SK-N-DZ (cell line): ENCODE measurements around the gene ELFN1.

ENCODE experiments used
- DNase-seq: peaks from one replicate; pipeline ENCODE4 v3.0.0-alpha.2; 2015; ENCODE audit warnings: low spot score

The ELFN1 gene

DNA sequence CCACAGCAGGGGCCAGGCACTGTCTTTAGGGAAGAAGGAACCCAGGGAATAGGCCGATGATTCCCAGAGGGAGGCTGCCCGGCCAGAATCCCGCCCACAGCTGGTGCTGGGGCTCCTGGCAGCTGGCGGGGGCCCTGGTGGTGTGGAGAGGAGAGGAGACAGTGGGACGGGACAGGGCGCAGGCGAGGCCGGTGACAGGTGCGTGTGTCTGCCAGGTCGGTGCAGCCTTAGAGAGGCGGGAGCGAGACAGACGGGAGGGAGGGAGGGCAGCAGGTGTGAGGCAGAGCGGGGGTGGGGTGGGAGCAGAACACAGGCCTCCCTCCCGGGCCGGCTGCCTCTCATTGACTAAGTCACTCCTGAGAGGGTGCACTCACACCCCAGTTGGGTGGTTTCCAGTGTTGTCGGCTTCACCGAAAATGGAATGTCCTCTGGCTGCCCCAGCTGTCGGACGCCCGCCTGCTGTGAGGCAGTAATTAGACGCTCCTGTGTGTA is 55.2 kb downstream of the ELFN1 start:
- DNase-seq: peak; percentile 45

DNA sequence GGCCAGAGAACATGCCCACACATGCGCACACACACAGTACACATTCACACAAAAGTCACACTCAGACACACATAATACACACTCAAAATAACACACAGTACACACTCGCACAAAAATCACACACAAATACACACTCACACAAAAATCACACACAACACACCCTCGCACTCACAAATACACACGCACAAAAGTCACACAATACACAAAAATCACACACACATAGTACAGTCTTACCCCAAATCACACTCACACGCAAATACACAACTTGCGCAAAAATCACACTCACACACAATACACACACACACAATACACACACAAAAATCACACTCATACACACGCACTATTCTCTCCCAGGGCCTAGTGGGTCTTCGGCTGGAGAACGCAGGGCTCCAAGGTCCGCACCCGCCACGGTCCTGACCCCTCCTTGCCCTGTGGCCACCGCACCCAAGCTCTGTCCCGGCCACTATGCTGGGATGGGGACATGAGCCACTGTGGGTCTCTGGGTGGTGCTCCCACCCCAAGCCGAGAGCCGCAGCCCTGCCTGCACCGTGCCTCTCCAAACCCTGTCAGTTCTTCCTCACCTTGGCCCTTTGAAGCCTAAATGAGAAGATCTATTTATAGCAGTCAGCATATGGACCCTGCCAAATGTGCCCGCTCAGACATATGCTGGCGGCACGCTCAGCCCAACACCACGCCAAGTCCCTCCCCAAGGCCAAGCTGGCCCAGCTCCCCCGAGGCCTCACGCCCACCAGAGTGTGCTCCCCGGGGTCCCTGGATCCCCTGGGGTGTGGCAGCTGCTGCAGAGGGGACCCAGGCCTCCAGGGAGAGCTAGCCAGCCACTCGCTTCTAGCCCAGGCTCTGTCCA is 55.9 kb downstream of the ELFN1 start:
- no peak for DNase-seq

DNA sequence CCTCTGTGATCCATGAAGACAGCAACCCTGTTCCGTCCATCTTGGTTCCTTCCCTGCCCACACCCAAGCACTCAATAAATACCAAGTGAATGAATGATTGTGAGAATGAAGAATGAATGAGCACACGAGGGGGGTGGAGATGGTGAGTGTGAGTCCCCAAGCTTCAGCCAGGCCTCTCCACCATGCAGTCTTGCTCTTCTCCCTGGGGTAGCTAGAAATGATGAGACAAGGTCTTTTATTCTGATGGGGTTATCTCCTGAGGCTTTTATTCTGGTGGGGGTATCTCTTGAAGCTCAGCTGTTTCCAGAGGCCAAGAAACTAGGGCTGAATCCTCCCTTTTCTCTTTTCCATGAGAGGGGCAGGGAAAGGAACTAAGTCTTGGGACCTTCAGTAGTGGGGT is 57.0 kb downstream of the ELFN1 start:
- DNase-seq: no peak

DNA sequence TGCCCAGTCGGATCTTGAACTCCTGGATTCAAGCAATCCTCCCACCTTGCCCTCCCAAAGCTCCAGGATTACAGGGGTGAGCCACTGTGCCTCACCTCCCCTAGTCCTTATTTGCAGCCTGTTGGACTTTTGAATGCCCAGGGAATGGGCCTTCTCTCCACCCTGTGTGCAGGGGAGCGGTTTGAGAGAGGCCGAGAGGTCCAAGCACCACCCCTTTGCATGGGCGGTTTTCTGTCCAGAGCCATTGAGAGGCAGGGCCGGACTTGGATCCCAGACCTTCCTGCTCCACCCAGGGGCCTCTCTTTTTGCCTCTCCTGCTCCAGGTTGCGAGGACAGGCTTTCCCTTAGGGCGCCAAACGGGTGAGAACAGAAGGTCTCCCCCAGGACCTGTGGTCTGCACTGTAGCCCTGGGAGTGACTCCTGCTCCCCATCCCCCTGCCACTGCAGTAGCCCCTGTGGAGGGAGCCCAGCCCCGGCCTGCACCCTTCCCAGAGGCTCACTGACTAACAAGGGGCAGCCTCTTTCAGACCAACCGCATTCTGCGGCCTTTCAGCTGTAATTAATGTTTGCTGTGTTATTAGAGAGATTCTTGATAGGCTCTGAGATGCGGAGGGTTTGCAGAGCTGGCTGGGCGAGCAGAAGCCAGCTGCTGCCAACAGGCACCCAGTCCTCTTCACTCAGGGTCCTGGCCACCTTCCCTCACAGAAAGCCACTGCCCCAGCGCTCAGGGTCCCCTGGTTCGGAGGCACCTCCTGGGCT is 57.9 kb downstream of the ELFN1 start:
- no peak for DNase-seq

- no peak for DNase-seq
These were observed 59.1 kb downstream of the ELFN1 start for GRCh38 chr7:1729183-1729582.

- DNase-seq: no peak
These were observed 59.7 kb downstream of the ELFN1 start for GRCh38 chr7:1729773-1730172.

GRCh38 chr7:1732072-1732471 is 62.0 kb downstream of the ELFN1 start:
- DNase-seq: no peak

- no peak for DNase-seq
These were observed 62.6 kb downstream of the ELFN1 start for GRCh38 chr7:1732645-1733044.

DNA sequence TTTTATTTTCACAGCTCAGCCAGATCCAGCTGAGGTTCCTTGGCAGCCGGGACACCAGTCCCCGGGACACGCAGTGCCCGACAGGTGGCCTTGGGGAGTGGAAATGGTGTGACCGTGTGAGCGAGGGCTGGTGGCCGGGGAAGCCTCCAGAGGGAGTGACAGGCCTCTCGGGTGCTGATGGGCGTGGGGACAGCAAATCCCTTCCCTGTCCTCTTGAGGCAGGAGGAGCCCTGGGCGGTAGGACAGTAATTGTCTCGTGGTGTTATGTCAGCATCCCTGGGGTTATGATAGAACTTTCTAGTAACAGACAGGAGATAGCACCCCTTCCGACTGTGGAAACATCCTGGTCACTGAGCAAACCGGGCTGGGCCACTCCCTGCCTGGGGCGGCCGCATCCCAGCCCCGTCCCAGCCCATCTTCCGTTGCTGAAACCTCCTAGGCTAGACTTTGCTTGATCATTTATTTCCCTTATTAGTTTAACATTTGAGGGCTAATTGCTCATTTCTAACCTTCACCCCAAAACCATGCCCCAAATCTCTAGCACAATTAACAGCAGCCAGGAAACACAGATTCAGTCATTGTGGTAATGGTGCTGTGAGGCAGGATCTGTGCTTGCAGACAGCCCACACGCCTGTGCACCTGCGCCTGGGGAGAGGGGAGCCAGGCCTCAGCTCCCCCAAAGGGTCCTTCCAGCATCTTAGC is 63.3 kb downstream of the ELFN1 start:
- no peak for DNase-seq

DNA sequence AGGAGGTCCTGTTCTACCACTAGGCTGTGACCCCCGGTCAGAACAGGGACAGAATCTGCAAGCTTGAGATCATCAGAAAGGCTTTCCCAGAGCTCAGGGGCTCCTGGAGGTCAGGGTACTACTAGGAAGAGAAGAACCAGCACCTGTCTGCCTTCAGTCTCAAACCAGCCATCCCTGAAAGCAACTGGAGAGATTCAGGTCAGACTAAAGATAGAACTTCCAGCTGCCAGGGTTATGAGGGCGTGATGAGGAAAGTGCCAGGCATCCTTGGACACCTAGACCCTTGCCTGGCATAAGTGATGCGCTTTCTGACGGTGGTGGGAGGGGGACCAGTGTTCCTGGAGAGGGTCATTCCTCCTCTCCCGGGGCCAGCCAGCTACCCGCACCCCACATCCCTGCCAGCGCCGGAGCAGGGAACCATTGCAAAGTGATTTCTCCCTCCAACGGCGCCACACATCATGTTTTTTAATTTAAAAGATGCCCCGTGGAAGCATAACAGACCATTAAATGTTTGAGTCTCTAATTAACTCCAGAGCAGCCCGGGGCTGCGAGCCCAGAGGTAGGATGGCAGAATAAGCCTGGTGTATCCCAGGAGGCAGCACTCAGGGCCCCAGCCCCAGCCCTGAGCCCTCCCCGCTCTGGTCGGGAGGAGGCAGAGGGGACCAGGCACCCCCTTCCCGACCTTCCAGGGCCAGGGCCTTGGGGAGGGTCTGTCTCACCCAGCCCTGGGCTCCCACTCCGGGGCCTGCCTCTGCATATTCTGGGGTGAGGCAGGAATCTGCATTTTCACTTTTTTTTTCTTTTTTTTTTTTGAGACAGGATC is 64.0 kb downstream of the ELFN1 start:
- no peak for DNase-seq

- no peak for DNase-seq
These were observed 65.2 kb downstream of the ELFN1 start for GRCh38 chr7:1735262-1735661.

DNA sequence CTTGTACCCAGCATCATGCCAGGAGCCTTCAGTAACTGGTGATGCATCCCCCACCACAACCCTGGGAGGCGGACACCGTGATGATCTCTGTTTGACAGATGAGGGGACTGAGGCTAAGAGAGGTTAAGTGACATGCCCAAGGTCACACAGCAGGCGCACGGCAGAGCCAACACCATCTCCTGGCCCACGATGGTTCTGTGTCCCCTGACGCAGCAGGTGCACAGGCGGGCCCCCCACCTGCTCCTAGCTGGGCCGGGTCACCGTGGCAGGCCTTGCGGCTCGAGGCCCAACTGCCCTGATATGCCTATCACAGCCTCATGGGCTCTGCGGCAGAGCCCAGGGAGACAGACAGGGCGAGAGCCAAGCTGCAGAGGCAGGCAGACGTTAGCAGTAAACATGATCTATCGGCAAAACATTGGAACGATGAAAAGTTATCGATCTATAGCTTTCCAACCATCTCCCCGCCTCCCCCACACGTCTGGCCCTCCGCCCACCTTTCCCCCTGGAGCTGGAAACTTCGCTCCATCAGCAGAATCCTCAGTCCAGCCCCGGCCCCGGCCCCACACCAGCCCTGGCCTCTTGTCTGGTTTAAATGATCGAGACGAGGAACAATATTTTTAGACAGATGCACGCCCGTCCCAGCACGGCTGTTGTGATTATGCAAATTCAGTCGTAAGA is 65.9 kb downstream of the ELFN1 start:
- no peak for DNase-seq

DNA sequence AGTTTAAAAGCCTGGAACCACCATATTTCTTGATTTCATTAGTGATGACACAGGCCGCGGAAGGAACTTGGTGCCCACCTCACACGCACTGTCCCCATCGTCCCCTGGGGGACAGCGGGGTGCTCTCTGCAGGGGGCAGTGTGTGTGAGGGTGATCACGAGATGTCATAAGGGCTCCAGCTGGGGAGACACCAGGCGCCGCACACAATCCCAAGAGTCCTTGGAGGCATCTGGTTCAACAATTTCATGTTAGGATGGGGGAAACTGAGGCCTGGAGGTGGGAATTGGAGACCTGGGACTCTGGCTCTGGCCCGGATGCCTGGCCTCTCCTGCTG is 66.4 kb downstream of the ELFN1 start:
- DNase-seq: no peak

GRCh38 chr7:1736830-1737229 is 66.8 kb downstream of the ELFN1 start:
- DNase-seq: no peak

GRCh38 chr7:1737523-1737922 is 67.4 kb downstream of the ELFN1 start:
- DNase-seq: no peak

GRCh38 chr7:1737956-1738355 is 67.9 kb downstream of the ELFN1 start:
- no peak for DNase-seq

- DNase-seq: no peak
These were observed 68.4 kb downstream of the ELFN1 start for GRCh38 chr7:1738511-1738910.

GRCh38 chr7:1738956-1739355 is 68.9 kb downstream of the ELFN1 start:
- DNase-seq: no peak

DNA sequence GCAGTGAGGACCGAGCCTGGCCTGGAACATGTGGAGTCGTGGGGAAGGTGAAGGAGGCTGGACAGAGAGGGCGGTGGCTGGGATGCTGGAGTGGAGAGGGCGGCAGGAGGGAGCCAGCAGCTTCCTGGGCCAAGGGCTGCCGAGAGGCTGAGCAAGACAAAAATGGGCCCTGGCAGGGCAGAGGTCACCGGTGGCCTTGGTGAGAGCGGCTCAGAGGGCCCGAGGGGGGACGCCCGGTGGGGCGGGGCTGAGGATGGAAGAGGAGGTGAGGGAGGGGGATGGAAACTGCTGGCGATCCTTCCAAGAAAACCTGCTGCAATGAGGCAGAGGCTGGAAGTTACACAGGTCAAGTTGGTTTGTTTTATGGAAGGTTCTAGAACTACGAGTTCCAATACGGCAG is 69.5 kb downstream of the ELFN1 start:
- DNase-seq: no peak

GRCh38 chr7:1740214-1740613 is 70.1 kb downstream of the ELFN1 start:
- no peak for DNase-seq

DNA sequence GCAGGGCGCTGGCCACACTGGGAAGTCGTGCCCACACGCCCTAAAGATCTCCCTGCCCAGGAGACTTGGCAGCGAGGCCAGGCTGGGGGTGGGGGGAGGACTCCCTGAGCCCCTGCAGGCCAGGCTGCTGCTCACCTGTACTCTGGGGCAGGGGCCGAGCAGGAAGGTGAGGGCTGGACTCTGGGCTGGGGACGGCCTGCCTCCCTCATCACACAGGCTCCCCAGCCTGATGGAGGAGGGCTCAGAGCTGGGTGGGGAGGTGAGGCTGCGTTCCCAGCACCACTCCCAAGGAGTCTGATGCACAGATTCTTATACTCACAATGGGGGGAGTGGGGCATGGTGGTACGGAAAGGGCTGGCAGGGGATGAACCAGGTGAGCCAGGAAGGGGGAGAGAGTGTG is 71.2 kb downstream of the ELFN1 start:
- no peak for DNase-seq
